AG08396 (cell line): Measurements from ENCODE around the gene CARMIL1.
"Not testable (repeated sequence)": the region's sequence is repeated elsewhere in the genome, so short reads cannot be mapped to it uniquely, and the experiment has no call there.

Experiments
- DNase-seq: peaks from one replicate; pipeline ENCODE4 v3.0.0; 2012; ENCODE audit warnings: low spot score, mixed read lengths

Gene CARMIL1

GRCh38 chr6:25277857-25278256 is 1.3 kb upstream of the CARMIL1 start:
- DNase-seq: no peak

GRCh38 chr6:25278261-25278913 is 787 bp upstream of the CARMIL1 start:
- DNase-seq: no peak

DNA sequence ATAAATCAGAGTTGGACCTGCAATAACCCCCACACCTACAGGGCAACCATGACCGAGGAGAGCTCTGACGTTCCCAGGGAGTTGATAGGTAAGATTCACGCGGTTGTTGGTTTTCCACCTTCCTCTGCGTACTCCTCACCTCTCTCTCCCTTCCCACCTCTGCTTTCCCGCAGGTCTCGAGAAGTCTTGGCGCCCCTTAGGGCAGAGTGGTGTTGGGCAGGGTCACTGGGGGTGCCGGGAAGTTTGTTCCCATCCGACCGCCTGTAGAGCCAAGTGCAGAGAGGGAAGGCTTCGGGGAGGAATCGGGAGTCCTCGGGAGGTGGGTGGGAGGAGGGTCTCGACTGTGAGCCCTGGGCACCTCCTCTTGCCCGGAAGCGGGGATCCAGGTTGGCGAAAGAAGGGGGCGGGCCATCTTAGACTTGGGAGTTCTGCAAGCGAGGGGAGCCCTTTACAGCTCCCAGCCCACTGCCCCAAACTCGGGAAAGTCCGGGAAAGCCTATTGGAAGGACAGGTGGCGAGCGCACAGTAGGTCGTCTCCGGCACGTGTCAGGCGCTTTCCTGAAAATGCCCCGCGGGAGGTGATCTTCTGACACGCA is 672 bp downstream of the CARMIL1 start:
- DNase-seq: peak; percentile 18

- DNase-seq: peak; percentile 13
These were observed 1.3 kb downstream of the CARMIL1 start for GRCh38 chr6:25280344-25281074.

DNA sequence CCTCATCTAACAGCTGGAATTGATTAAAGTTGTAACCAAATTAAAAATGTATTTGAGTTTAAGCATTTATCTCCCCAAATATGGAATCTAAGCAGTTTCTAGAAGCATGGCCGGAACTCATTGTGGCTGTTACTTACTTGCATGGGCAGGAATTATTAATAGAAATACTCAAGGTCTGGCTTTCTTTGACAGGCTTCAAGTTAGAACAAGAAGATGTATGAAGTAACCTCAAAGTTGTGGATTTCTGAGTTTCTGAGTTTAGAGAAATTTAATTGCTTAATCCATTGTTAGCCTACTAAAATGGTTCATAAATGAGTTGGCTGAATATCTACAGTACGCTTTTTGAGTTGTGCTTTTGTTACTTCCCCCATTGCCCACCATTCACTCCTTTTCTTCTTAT is 7.7 kb downstream of the CARMIL1 start:
- no peak for DNase-seq

- DNase-seq: no peak
These were observed 8.8 kb downstream of the CARMIL1 start for GRCh38 chr6:25287941-25288340.

DNA sequence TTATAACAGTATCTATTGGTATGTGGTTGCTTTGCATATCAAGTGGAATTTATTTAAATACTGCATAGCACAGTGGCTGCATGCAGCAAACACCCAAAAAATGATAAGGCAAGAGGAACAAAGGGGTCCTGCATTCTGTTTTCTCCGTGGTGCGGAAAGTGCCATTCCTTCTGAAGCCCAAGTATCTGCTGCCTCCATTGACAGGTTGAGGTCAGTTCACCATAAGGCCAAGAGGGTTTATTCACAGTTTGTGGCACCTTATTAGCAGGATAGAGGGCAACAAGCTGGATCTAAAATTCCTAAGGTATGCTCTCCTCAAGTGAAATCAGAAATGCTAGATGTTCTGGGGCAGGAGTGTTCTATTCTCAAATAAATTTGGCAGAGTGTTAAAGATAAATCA is 9.3 kb downstream of the CARMIL1 start:
- no peak for DNase-seq

GRCh38 chr6:25290306-25291060 is 11.3 kb downstream of the CARMIL1 start:
- DNase-seq: no peak

DNA sequence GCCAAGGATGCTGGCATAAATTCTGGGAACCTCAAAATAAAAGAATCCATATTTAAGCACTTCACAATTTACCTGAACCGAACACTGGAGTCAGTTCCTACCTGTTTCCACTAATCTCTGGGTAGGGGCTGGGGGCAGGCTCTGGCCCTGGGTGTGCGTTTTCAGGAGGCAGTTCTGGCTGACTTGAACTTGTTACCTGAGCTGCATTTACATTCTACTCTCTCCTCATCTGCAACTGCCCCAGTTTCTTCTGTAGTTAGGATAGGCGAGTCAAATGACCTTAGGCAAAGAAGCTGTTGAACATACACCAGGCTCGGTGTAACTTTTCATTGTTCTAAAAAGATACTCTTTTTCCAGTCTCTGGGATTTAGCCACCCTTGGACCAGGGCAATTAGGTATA is 13.2 kb downstream of the CARMIL1 start:
- no peak for DNase-seq

- no peak for DNase-seq
These were observed 16.5 kb downstream of the CARMIL1 start for GRCh38 chr6:25295651-25296050.

- no peak for DNase-seq
These were observed 17.2 kb downstream of the CARMIL1 start for GRCh38 chr6:25296217-25296905.

DNA sequence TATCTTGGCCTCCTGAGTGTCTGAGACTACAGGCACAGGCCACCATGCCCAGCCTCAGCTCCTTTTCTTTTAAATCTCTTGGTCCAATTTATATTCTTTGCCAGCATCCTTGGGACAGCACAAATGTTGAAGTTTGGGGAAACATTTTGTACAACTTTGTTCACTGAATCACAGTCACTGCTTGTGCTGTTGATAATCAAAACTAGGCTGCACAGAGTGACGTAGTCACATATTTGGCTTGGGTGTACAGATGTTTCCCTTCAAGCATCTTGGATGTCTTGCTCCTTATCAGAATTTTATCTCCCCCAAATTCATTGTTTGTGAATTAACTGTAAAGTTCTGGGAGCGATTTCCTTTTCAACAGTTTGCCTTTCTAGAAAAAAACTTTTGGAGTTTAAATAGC is 17.9 kb downstream of the CARMIL1 start:
- peak; percentile 22 for DNase-seq

DNA sequence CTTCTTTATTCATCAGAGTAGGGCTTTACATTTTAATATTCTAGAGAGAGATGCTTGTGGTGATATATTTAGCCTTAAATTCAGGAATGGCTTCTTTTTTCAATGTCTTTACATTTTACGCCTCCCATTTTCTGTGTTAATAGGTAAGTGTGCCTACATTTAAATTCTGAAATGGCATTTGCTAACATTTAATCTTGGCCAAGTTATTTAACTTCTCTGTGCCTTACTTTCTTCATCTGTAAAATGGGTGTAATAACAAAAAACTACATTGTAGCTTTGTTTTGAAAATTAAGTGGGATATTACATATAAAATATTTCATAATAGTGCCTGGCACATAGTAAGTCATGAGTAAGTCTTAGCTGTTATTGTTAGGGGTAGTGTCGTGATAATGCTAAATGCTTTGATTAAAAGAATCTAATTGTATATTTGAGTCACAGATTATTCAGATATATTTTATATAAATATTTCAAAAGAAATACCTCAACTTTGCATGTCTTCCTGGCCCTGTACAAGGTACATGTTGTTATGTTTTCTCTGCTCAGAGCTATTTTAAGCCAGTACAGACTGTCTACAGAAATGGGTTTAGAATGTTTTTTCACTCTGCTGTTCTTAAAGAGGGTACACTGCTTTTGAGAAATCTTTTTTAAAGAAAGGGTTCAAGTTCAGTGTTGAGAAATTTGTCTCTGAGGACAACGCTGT is 18.8 kb downstream of the CARMIL1 start:
- no peak for DNase-seq

- DNase-seq: not testable (repeated sequence)
These were observed 19.3 kb downstream of the CARMIL1 start for GRCh38 chr6:25298523-25298865.

DNA sequence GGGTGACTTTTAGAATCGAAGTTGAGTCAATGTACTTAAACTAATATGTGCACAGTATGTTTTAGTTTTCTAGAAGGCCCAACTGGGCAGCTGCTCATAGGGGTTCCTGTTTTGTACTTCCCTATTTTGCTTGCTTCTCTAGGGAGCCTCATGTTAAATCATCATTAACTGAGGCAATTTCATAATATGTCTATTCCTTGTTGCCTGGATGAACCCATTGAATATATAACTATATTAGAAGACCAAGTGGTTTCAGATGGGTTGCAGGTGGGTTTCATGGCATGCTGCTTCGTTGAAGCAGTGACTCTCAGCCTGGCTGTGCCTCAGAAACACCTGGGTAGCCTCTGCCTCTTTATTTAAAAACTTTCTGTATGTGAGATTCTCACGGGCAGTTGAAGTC is 22.2 kb downstream of the CARMIL1 start:
- DNase-seq: no peak

DNA sequence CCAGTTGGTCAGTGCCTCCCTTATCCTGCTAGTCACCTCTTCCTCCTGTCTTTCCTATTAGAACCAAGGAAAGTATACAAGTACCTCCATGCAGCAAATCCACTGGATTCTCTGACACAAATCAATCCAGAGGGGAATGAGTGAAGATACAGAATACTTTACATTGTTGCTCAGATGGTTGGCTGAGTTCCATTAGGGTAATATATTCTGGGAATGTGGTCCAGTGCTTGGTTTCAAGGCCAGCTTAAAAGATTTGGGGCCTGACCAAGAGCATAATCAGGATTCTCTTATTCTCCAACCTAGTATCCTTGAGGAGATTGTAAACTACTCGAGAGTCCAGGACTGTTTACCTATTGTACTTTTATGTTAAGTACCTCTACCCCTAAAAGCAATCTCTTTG is 23.0 kb downstream of the CARMIL1 start:
- no peak for DNase-seq

- DNase-seq: peak; percentile 51
These were observed 23.5 kb downstream of the CARMIL1 start for GRCh38 chr6:25302677-25303128.

DNA sequence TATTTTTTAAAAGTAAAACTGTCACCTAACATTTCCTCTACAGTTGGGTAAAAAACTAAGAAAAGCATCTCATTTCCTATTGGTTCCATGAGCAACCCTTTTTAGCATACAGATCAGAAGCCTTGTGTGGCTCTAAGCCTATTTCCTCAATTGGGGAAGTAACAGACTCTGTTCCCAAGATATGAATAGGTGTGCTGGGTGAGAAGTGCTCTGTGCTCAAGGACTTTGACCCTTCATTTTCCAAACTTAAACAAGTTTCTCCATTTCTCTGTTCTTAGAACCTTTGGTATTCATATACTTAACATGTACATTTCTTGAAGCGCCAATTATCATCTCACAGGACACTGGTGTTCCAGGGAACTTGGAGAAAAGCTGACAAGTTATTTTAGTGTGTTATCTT is 24.1 kb downstream of the CARMIL1 start:
- DNase-seq: no peak

DNA sequence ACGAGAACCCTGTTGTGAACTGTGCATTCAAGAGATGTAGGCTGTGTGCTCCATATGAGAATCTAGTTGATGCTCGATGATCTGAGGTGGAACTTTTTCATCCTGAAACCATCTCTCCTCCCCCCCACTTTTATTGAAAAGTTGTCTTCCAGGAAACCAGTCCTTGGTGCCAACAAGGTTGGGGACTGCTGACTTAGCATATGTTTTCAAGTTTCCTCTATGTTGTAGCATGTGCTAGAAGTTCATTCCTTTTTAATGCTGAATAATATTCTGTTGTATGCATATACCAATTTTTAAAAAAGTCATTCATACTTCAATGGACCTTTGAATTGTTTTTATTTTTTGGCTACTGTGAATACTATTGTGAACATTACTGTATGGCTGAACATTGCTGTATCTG is 27.2 kb downstream of the CARMIL1 start:
- DNase-seq: no peak

- no peak for DNase-seq
These were observed 28.8 kb downstream of the CARMIL1 start for GRCh38 chr6:25307805-25308494.

DNA sequence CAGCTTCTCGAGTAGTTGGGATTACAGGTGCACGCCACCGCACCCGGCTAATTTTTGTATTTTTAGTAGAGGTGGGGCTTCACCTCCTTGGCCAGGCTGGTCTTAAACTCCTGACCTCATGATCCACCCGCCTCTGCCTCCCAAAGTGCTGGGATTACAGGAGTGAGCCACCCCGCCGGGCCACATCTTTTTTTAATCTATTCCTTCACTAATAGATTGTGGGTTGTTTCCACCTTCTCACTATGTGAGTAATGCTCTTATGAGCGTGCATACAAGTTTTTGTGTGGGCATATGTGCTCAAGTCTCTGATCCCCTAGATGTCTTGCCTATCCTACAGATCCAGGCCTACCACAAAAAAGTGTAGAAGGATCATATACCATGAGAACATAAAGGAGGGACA is 30.7 kb downstream of the CARMIL1 start:
- no peak for DNase-seq
